AG09309 (cell line): ENCODE results near the gene CDC42BPB.
A peak's percentile ranks its signal among the peaks of the same experiment; 100 is the strongest.

Experiments
- DNase-seq: peaks from one replicate; pipeline ENCODE4 v3.0.0-alpha.2; 2010; ENCODE audit warnings: low read depth
- H3K4me3 ChIP-seq: 2 replicates; pipeline ENCODE4 v1.5.1; 2011; ENCODE audit warnings: mild to moderate bottlenecking, low read depth, low read length, moderate library complexity; ENCODE audit not compliant: control insufficient read depth
- CTCF ChIP-seq: IDR thresholded peaks from 2 replicates; pipeline ENCODE4 v1.5.1; 2011; ENCODE audit warnings: mild to moderate bottlenecking, low read depth, low read length, inconsistent platforms; ENCODE audit not compliant: insufficient read depth, control insufficient read depth; ENCODE audit errors: missing control alignments

The CDC42BPB gene, protein sequence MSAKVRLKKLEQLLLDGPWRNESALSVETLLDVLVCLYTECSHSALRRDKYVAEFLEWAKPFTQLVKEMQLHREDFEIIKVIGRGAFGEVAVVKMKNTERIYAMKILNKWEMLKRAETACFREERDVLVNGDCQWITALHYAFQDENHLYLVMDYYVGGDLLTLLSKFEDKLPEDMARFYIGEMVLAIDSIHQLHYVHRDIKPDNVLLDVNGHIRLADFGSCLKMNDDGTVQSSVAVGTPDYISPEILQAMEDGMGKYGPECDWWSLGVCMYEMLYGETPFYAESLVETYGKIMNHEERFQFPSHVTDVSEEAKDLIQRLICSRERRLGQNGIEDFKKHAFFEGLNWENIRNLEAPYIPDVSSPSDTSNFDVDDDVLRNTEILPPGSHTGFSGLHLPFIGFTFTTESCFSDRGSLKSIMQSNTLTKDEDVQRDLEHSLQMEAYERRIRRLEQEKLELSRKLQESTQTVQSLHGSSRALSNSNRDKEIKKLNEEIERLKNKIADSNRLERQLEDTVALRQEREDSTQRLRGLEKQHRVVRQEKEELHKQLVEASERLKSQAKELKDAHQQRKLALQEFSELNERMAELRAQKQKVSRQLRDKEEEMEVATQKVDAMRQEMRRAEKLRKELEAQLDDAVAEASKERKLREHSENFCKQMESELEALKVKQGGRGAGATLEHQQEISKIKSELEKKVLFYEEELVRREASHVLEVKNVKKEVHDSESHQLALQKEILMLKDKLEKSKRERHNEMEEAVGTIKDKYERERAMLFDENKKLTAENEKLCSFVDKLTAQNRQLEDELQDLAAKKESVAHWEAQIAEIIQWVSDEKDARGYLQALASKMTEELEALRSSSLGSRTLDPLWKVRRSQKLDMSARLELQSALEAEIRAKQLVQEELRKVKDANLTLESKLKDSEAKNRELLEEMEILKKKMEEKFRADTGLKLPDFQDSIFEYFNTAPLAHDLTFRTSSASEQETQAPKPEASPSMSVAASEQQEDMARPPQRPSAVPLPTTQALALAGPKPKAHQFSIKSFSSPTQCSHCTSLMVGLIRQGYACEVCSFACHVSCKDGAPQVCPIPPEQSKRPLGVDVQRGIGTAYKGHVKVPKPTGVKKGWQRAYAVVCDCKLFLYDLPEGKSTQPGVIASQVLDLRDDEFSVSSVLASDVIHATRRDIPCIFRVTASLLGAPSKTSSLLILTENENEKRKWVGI (N-terminal part only)

DNA sequence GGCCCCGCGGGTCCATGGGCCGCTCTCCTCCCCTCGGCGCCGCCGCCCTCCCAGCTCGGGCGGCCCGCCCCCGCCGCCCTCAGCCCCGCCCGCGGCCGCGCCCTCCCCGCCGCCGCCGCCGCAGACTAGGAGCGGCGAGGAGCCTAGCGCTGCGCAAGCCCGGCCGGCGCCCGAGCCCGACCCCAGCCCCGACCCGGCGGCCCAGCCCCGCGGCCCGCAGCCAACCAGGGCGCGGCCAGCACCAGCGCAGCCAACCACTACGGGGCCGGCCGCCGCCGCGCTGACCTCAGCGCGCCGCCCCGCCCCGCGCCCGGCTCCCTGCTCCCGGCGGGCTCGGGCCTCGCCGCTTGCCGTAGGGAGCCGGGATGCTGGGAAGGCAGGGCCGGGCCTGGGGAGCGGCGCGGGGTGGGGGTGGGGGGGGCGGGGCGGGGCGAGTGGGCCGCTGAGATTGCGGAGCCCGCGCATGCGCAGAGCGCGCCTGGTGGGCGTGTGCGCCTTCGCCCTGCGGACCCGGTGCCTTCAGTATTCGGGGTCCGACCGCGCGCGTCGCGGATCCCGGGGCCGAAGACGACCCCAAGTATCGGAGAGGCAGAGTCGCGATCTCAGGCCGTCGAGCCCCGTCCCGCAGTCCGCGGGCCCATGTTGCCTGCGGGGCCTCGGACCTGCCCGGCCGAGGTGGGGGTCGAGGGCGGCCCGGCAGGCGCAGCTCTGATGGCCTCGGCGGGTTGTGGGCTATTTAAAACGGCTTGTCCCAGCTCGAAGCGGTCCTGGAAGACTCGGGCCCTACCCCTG is at the start of gene CDC42BPB:
CDC42BPB (minus strand) TSS at position 178 of the 792 bp plus-strand sequence. CDS start 376 bp downstream, outside the sequence.
- peak within 1 kb of the TSS; percentile 93 for H3K4me3 ChIP-seq
- DNase-seq = peak; percentile 56
- no peak for TF ChIP-seq CTCF

- no peak for DNase-seq
- no peak for TF ChIP-seq CTCF
- no peak overlapping the region for H3K4me3 ChIP-seq
These were observed 48.3 kb upstream of the CDC42BPB start for GRCh38 chr14:103105580-103106150.

DNA sequence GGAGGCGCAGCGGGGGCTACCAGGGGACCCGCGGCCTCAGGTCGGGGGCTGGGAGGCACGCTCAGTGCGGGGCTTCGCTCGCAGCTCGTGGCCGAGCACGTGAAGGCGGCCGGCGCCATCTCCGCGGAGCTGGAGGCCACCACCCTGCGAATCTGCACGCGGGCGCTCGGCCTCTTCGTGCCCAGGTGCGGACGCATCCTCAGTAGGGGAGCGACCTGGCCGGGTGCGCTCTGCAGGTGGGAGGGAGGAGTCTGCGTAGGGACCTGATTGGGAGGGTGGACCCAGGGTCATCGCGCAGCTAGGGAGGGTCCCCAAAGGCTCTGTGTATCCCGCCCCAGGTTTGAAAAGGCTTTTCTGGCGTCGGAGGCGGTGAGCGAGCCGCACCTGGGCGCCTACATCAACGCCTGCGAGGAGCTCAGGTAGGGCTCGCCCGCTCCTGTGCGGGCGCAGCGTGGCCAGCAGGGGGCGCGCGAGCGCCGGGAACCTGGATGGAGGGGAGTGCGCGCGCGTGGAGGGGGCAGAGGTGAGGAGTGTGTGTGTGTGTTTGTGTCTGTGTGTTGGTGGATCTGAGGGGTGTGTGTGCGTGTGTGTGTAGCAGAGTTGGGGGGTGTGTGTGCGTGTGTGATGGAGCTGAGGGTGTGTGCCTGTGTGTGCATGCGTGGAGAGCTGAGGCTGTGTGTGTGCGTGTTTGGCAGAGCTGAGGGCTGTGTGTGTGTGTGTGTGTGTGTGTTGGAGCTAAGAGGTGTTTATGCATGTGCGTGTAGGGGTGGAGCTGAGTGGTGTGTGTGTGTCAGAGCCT is 47.5 kb upstream of the CDC42BPB start:
- no peak overlapping the region for H3K4me3 ChIP-seq
- DNase-seq = no peak

GRCh38 chr14:103104389-103104653 is 47.0 kb upstream of the CDC42BPB start:
- H3K4me3 ChIP-seq = no peak overlapping the region
- no peak for TF ChIP-seq CTCF
- DNase-seq = no peak

More for the DNA sequence above, 47.5 kb upstream of the CDC42BPB start:
- TF ChIP-seq CTCF = peak; percentile 82

- peak; percentile 38 for TF ChIP-seq CTCF
- no peak overlapping the region for H3K4me3 ChIP-seq
- no peak for DNase-seq
These were observed 46.4 kb upstream of the CDC42BPB start for GRCh38 chr14:103103461-103104388.
